Panc1 (cell line): ENCODE data around the gene PTMS. TPM values are rescaled to one million over a fixed set of nuclear protein-coding genes. Genes with fewer than 3 reads are reported as not detected.
A peak's percentile ranks its signal among the peaks of the same experiment; 100 is the strongest.

ENCODE experiments used
- ATAC-seq: fragments of 200-7000 bp; cut with Tn5 transposase; 2 replicates; pipeline ENCODE4 v1.9.1; 2020; ENCODE audit warnings: mild to moderate bottlenecking, moderate library complexity
- BruUV-seq: library from RNA; stranded (reverse); fragments of 400-500 nt; replicated peaks from 2 replicates; lab custom pipeline; 2021; lab: Mats Ljungman, UMichigan
- CTCF ChIA-PET: fragments of 300-600 bp; sonication (Branson Sonifier 250); formaldehyde crosslinking; loops from one replicate; lab custom pipeline; 2022; ENCODE audit warnings: antibody characterized with exemption; lab: Charles Lee
- POLR2A ChIA-PET: fragments of 300-600 bp; sonication (Branson Sonifier 250); formaldehyde crosslinking; loops from one replicate; lab custom pipeline; 2022; ENCODE audit warnings: antibody characterized with exemption; lab: Charles Lee
- DNase-seq: peaks from one replicate; pipeline ENCODE4 v3.0.0-alpha.2; 2010; ENCODE audit warnings: low read depth, low spot score
- H3K27ac ChIP-seq: 2 replicates; pipeline ENCODE4 v1.5.1; 2011; ENCODE audit warnings: mild to moderate bottlenecking, low read length, inconsistent platforms
- H3K27me3 ChIP-seq: fragments of 200-500 bp; sonication (Bioruptor generic); 2 replicates; pipeline ENCODE4 v1.6.0; 2014; ENCODE audit warnings: low read length, inconsistent platforms; ENCODE audit not compliant: control insufficient read depth, insufficient read depth
- H3K36me3 ChIP-seq: fragments of 200-500 bp; sonication (Bioruptor generic); 2 replicates; pipeline ENCODE4 v1.5.1; 2014; ENCODE audit warnings: inconsistent platforms, mild to moderate bottlenecking, low read length, moderate library complexity; ENCODE audit not compliant: control insufficient read depth, insufficient read depth
- H3K4me1 ChIP-seq: 2 replicates; pipeline ENCODE4 v1.5.1; 2011; ENCODE audit warnings: inconsistent platforms, mild to moderate bottlenecking, low read length, moderate library complexity; ENCODE audit not compliant: control insufficient read depth, insufficient read depth
- H3K4me3 ChIP-seq, 2 experiments: 2 replicates each; pipeline ENCODE4 v1.5.1; 2011 to 2012; ENCODE audit warnings: low read depth in 2 of 2, low read length in 2 of 2, mild to moderate bottlenecking in 2 of 2, inconsistent platforms in 1 of 2, moderate library complexity in 1 of 2
- H3K9me3 ChIP-seq: fragments of 200-500 bp; sonication (Bioruptor generic); 2 replicates; pipeline ENCODE4 v1.5.1; 2014; ENCODE audit warnings: low read depth, mild to moderate bottlenecking, inconsistent platforms, low read length, moderate library complexity; ENCODE audit not compliant: control insufficient read depth, insufficient read depth
- CTCF ChIP-seq: fragments of 450-650 bp; IDR thresholded peaks from 2 replicates; pipeline ENCODE4 v1.5.1; 2017; ENCODE audit warnings: mild to moderate bottlenecking
- POLR2AphosphoS5 ChIP-seq: IDR thresholded peaks from 2 replicates; pipeline ENCODE4 v1.6.1; 2012; ENCODE audit warnings: mild to moderate bottlenecking, low read depth, low read length, moderate library complexity
- REST ChIP-seq, 2 experiments: IDR thresholded peaks; 2 replicates each; pipeline ENCODE4 v1.6.1; 2011 to 2012; ENCODE audit warnings: low read depth in 2 of 2, control low read depth in 1 of 2, low read length in 1 of 2, mild to moderate bottlenecking in 1 of 2, moderate library complexity in 1 of 2; ENCODE audit not compliant: insufficient read depth in 1 of 2
- SIN3A ChIP-seq: IDR thresholded peaks from 2 replicates; pipeline ENCODE4 v1.6.1; 2012; ENCODE audit warnings: low read depth, mild to moderate bottlenecking, low read length, moderate library complexity, borderline replicate concordance; ENCODE audit not compliant: insufficient read depth
- TCF7L2 ChIP-seq: IDR thresholded peaks from 2 replicates; pipeline ENCODE4 v1.6.1; 2011; ENCODE audit warnings: mild to moderate bottlenecking, low read depth, low read length, inconsistent platforms
- in situ Hi-C: cut with HindIII; loops from 2 replicates; pipeline ENCODE4 v1.10.0; 2016; ENCODE audit warnings: low sequenced_read_pairs, low pct_unique_long_range_greater_than_20kb
- intact Hi-C: fragments of 100-400 bp; cut with micrococcal nuclease; formaldehyde crosslinking; loops from one replicate; pipeline ENCODE4 v1.10.0; 2022; ENCODE audit not compliant: unreplicated experiment
- total RNA-seq: library from RNA; stranded (reverse); gene quantifications from one replicate; pipeline ENCODE4 v1.2.1, GENCODE V29; 2021; ENCODE audit not compliant: unreplicated experiment

PTMS gene
- total RNA-seq, 1 experiment from 2014 or later, result 395 TPM

- H3K36me3 ChIP-seq, result peaks cover 2% of the 10 kb centered on the region
- TF ChIP-seq REST (IDR thresholded peaks at IDR 0.05; ENCODE audit: insufficient read depth in 1 of 2, low read depth in 2 of 2, low read length in 1 of 2) (no peak), TCF7L2 (no peak), CTCF (peak; percentile 87), POLR2AphosphoS5 (no peak), SIN3A (no peak; the same call in 1 of the 2 replicates)
- peak overlapping the region; percentile 90 to 91 for H3K4me3 ChIP-seq
- ATAC-seq, result peak; percentile 56
- no peaks in the 10 kb centered on the region for H3K9me3 ChIP-seq
- peak overlapping the region; percentile 80 for H3K27ac ChIP-seq
- in situ Hi-C loops (no loop called here), intact Hi-C loops (no loop called here)
- POLR2A ChIA-PET, result interaction anchor here (0.6 to 0.9 kb wide), 3 partner anchors 14 to 100 kb away, joined by 4 to 17 read pairs (median 10); partner anchors contain the start of gene MLF2
- no peak for DNase-seq
- no TSS peak for BruUV-seq
- no peaks in the 10 kb centered on the region for H3K27me3 ChIP-seq
- H3K4me1 ChIP-seq, result peaks cover 45% of the 10 kb centered on the region
- CTCF ChIA-PET, result interaction anchor here (0.7 to 1.7 kb wide), 6 partner anchors 14 to 105 kb away, joined by 4 to 15 read pairs (median 8); partner anchors contain the start of genes COPS7A and MLF2
Measured at GRCh38 chr12:6766651-6767349, 637 bp downstream of the PTMS start.

DNA sequence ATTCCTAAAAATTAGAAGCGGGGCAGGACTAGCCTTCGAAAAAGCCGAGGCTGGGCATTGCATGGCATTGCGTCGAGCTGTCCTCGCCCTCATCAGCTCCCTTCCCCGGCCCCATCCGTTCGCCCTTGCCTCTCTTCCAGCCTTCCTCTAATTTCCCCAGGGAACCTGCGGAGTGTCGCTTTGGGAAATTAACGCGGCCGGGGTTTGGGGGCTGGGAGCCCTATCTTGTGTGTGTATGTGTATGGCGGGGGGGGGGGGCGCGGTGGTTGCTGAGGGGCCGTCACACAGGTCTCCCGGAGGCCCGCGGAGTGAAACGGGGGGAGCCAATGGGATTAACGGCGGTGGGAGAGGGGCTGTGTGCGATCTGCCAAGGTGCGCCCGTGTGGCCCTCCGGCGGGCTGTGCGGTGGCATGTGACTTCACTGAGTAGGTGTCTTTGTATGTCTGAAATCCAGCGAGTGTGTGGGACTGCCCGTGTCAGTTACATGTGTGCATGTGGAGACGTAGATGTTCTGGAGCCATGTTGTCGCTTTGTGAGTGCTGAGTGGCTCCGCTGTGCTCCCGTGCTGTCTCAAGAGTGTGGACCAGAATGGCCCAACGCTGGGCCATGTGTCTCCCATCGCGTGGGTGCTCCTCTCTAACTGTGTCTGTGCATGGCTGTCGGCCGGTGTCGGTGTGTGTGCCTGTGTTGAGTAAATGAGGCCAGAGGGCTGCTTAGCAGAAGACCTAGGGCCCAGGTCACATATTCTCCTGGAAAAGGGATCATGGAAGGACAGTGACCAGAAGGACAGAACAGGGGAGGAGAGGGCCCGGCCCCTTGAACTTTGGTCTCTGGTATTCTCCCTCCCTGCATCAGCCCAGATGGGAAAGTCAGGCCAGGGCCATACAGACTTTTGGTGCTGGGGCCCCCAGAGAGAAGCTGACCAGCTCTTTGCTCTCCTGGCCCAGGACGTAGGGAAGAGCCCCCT lies 1.5 kb downstream of the PTMS start:
- ATAC-seq (no peak), DNase-seq (no peak)
- BruUV-seq, result no TSS peak
- Histone ChIP-seq H3K9me3 (no peaks in the 10 kb centered on the region), H3K4me3 (peak overlapping the region; percentile 90 to 91), H3K27me3 (no peaks in the 10 kb centered on the region), H3K27ac (peak overlapping the region; percentile 80), H3K36me3 (peaks cover 2% of the 10 kb centered on the region), H3K4me1 (peaks cover 47% of the 10 kb centered on the region)
- CTCF ChIA-PET, result interaction anchor here (0.7 kb wide), 2 partner anchors 15 to 37 kb away, joined by 6 to 9 read pairs; partner anchors contain the start of gene MLF2
- POLR2A ChIA-PET, result interaction anchor here (0.6 kb wide), 1 partner anchor 142 kb away, joined by 4 read pairs; no protein-coding TSS in a partner anchor
- TF ChIP-seq REST (IDR thresholded peaks at IDR 0.05; ENCODE audit: insufficient read depth in 1 of 2, low read depth in 2 of 2, low read length in 1 of 2) (no peak), POLR2AphosphoS5 (no peak), SIN3A (no peak), CTCF (no peak), TCF7L2 (no peak)
- intact Hi-C loops, result no loop called here
- in situ Hi-C loops, result no loop called here
